NCI-H2107 (cell line): Measurements from ENCODE around the gene FXYD4.

Experiments used
- DNase-seq: peaks from one replicate; lab custom pipeline; 2025; lab: John Stamatoyannopoulos, UW

Gene FXYD4

GRCh38 chr10:43396061-43396927, 24.9 kb downstream of the FXYD4 start:
- DNase-seq = peak; percentile 78

- peak; percentile 78 for DNase-seq
Measured at GRCh38 chr10:43396928-43397624, 25.6 kb downstream of the FXYD4 start.

GRCh38 chr10:43398939-43399319, 27.5 kb downstream of the FXYD4 start:
- no peak for DNase-seq

GRCh38 chr10:43399320-43400310, 28.2 kb downstream of the FXYD4 start:
- no peak for DNase-seq

GRCh38 chr10:43401627-43402026, 30.2 kb downstream of the FXYD4 start:
- no peak for DNase-seq

GRCh38 chr10:43402176-43402575, 30.7 kb downstream of the FXYD4 start:
- DNase-seq = no peak

GRCh38 chr10:43402880-43403452, 31.5 kb downstream of the FXYD4 start:
- DNase-seq = no peak

- DNase-seq = no peak
Measured at GRCh38 chr10:43403911-43404703, 32.7 kb downstream of the FXYD4 start.

- no peak for DNase-seq
Measured at GRCh38 chr10:43404704-43405084, 33.3 kb downstream of the FXYD4 start.

GRCh38 chr10:43407148-43407575, 35.7 kb downstream of the FXYD4 start:
- DNase-seq = no peak

- peak; percentile 58 for DNase-seq
Measured at GRCh38 chr10:43407576-43408330, 36.3 kb downstream of the FXYD4 start.

- DNase-seq = no peak
Measured at GRCh38 chr10:43408331-43408709, 36.9 kb downstream of the FXYD4 start.

- peak; percentile 65 for DNase-seq
Measured at GRCh38 chr10:43408710-43409384, 37.4 kb downstream of the FXYD4 start, which contains the start of gene HNRNPF. Gene HNRNPF (minus strand): TSS chr10:43409186. CDS start chr10:43387884, 21,302 bp downstream.

- no peak for DNase-seq
Measured at GRCh38 chr10:43409385-43410109, 38.1 kb downstream of the FXYD4 start.

- DNase-seq = no peak
Measured at GRCh38 chr10:43410345-43410744, 38.9 kb downstream of the FXYD4 start.

GRCh38 chr10:43411536-43411935, 40.1 kb downstream of the FXYD4 start:
- DNase-seq = no peak

- DNase-seq = no peak
Measured at GRCh38 chr10:43415544-43415943, 44.1 kb downstream of the FXYD4 start.

GRCh38 chr10:43417950-43418768, 46.7 kb downstream of the FXYD4 start:
- no peak for DNase-seq
